ENCODE results near the gene GHR.

GRCh38 chr5:42720251-42720650 is 297.0 kb downstream of the GHR start:
- TF ChIP-seq CTCF (IDR thresholded peaks at IDR 0.05; ENCODE audit: insufficient read depth, low read depth, low read length) (no peak), EZH2 (IDR thresholded peaks at IDR 0.05; ENCODE audit: insufficient read depth, low read length) (no peak)
